GM15510 (cell line): ENCODE results near the gene NLRP5.

Experiments
- POLR2A ChIP-seq: IDR thresholded peaks from 3 replicates; pipeline ENCODE4 v1.6.1; 2011; ENCODE audit warnings: borderline replicate concordance; ENCODE audit not compliant: insufficient read length; ENCODE audit errors: extremely low read depth

Gene NLRP5

DNA sequence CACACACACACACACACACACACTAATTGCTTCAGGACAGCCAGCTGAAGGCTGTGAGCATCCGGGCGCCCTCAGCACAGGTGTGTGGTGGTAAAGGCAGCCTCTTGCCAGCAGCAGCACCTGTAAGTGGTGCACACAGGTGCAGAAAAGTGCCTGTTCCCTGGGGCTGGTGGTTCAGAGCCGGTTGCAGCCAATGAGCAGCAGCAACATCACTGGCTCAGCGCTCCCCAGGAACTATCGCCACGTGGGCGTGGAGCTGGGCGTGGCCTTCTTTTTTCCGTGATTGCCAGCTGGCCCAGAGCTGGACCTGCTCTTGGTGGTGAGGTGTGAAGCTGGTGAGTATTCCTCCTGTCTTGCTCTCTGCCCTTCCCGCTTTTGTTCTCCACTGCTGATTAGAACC is at the start of gene NLRP5:
NLRP5 (plus strand) TSS at position 289 of the 400 bp plus-strand sequence.
- no peak for TF ChIP-seq POLR2A

- no peak for TF ChIP-seq POLR2A
Measured at GRCh38 chr19:55939206-55939605, 47.4 kb upstream of the NLRP5 start.

GRCh38 chr19:55940306-55940705 is 46.3 kb upstream of the NLRP5 start:
- TF ChIP-seq POLR2A, result no peak

DNA sequence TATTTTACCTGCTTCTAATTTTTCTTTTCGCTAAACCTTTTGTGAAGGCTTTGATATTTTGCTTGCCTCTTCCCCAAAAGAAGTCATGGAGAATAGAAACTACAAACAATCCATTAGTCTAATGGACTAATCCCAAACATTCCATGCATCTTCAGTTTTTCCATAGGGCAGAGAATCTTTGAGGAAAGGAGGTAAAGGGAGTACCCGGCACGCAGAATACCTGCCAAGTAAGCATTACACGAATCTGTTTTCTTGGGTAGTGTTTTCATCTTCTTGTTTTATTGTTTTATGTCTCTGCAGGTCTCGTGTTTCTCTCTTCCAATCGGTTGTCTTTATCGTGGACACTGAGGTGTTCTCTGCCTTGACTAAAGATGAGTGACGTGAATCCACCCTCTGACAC is 39.0 kb upstream of the NLRP5 start, which contains the start of gene NLRP8:
NLRP8 (plus strand) TSS at position 301 of the 400 bp plus-strand sequence.
- TF ChIP-seq POLR2A, result no peak

DNA sequence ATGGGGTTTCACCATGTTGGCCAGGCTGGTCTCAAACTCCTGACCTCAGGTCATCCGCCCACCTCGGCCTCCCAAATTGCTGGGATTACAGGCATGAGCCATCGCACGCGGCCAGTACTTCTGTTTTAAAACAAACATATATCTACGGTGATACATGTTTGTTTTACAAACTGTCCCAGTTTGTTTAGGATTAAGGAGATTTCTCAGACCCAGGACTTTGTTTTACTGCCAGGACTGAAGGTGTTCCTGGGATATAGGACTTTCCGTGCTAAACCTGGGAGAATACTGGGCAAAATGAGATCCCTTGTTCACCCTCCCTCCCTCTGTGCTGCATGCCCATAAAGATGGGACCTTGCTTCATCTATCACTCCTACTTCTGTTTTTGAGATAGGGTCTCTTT is 30.1 kb upstream of the NLRP5 start:
- no peak for TF ChIP-seq POLR2A

DNA sequence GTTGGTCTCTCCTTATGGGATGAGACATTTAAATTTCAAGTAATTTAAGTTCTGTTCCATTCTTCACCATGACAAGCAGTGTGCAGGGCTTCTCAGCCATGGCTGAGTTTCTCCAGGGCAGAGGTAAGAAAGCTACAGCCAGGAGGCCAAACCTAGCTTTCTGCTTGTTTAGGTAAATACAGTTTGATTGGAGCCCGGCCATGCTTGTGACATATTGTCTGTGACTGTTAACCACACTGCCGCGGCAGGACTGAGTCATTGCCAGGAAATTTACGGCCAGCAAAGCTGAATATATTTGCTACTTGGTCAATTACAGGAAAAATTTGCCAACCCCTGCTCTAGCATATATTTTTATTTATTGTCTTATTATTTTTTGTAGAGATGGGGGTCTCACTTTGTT is 28.2 kb upstream of the NLRP5 start:
- no peak for TF ChIP-seq POLR2A

DNA sequence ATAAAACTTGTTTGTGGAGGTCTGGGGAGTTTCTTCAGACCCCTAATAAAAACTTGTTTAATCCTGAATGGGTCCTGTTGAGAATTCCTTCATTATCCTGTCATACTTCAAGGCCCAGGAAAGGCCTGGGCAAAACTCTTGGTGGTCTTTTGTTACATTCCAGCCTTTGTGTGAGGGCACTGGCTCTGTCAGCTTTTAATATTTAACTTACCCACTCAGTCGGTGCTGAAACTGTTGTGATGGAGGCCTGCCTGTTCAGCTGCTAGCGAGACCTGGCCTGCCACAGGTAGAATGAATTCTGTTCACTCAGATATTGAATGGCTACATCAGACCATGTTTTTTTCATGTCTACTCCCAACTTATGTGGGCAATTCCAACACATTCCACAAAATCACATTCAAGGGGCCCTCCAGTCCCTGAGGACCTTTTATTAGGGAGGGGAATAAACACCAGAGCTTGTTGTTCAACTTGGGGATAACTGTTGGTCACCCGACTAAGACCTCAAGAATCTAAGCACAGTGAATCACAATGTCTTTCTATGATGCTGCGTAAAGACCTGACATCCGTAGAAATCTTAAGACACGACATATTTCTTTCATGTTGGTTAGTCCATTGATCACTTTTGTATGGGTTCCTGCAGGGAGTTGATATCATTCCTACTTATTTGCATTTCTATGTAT is 26.4 kb upstream of the NLRP5 start:
- TF ChIP-seq POLR2A, result no peak

DNA sequence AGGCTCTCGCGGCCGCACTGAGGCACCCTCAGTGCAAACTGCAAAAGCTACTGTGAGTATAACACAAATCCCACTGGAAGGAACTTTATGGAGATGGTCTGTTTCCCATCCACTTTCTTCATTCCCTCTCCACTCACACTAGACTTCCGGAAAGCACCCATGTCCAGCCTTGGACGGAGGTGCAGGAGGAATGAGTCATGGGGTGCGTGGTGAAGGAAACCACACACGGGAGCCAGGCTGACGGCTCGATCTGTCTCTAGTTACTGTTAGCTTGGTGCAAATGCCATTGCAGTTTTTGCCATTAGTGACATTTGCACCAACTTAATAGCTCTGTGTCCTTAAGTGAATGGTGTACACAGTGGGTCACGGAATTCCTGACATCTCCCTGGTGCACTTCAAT is 24.4 kb upstream of the NLRP5 start:
- TF ChIP-seq POLR2A, result no peak

- TF ChIP-seq POLR2A, result no peak
Measured at GRCh38 chr19:55973982-55974381, 12.6 kb upstream of the NLRP5 start.

GRCh38 chr19:55980415-55980814 is 6.2 kb upstream of the NLRP5 start:
- TF ChIP-seq POLR2A, result no peak

DNA sequence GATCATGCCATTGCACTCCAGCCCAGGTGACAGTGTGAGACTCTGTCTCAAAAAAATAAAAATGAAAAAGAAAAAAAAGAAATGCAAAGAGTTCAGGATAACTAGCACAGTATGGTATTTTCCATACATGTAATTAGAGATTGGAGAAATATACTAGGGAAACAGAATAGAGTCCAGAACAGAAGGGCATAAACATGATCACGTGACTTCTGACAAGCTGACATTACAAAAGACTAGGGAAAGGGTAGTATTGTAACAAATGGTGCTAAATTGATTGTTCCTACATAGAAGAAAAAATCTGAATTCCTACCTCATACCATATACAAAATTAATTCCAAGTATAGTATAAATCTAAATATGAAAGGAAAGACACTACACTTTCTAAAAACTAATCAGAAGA is 1.3 kb upstream of the NLRP5 start:
- no peak for TF ChIP-seq POLR2A

DNA sequence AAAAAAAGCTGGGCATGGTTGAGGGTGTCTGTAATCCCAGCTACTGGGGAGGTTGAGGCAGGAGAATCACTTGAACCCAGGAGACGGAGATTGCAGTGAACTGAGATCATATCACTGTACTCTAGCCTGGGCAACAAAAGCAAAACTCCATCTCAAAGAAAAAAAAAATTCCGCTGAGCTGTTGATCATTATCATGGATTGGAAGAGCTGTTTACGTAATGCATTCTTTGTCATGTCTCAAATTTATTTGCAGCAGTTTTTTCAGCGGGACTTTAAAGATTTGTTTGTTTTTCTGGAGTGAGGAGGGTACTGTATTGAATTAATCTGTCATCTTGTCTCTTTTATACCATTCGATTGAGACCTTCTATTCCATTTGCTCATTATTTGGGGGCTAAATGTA is 4.3 kb downstream of the NLRP5 start:
- TF ChIP-seq POLR2A, result no peak

DNA sequence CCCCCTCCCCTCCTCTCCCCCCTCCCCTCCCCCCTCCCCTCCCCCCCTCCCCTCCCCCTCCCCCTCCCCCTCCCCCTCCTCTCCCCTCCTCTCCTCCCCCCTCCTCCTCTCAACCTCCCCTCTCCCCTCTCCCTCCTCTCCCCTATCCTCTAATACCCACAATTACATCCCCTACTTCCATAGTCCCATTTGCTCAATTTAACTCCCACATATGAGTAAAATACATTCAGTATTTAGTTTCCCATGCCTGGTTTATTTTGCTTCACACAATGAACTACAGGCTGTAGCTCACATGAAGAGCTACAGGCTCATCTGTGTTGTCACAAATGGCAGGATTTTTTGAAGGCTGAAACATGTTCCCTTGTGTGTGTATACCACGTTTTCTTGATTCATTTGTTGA is 6.9 kb downstream of the NLRP5 start:
- no peak for TF ChIP-seq POLR2A

DNA sequence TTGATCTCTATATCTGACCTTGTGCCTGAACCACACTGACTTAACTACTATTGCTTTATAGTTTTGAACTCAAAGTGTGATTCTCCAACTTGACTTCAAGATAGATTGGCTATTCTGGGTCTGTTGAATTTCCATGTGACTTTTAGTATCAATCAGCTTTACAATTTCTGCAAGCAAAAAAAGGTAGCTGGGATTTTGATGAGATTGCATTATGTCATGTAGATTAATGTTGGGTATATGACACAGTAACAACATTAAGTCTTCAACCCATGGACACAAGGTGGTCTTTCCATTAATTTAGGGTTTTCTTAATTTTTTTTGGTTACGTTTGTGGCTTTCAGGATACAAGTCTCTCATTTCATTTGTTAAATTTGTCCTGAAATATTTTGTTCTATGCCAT is 28.2 kb downstream of the NLRP5 start:
- no peak for TF ChIP-seq POLR2A

DNA sequence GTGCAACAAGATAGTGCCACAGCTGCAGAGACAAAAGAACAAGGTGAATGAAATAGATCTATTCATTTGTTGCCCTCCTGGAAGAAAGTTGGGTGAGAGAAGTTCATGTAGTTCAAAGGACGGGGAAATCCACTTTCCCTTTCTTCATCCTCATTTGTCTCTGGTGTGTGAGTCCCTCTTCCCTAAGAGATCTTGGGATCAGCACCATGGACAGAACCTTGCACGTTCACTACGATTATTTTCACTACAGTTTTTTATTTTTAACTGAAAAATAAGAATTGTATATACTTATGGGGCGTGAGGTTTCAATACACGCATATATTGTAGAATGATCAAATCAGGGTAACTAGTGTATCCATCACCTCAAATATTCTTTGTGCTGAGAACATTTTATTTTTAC is 29.2 kb downstream of the NLRP5 start:
- no peak for TF ChIP-seq POLR2A

DNA sequence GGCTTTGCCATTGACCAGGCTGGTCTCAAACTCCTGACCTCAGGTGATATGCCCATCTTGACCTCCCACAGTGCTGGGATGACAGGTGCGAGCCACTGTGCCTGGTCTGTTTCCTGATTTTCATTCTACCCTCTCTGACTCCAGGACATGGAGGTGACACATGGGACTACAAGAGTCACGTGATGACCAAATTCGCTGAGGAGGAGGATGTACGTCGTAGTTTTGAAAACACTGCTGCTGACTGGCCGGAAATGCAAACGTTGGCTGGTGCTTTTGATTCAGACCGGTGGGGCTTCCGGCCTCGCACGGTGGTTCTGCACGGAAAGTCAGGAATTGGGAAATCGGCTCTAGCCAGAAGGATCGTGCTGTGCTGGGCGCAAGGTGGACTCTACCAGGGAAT is 40.2 kb downstream of the NLRP5 start:
- TF ChIP-seq POLR2A, result no peak

DNA sequence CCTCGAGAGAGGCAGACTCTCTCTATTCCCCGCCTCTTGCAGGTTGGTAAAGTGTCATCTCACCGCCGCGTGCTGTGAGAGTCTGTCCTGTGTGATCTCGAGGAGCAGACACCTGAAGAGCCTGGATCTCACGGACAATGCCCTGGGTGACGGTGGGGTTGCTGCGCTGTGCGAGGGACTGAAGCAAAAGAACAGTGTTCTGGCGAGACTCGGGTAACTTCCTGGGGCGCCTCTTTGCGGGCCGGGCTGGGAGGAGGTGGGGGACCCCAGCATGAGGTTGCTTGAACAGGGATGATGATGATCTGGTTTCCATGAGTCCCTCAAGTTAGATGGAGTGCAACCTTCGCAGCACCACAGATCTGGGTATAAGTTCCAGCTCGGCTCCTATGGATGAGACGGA is 67.0 kb downstream of the NLRP5 start:
- no peak for TF ChIP-seq POLR2A
